GM23338 (cell line): Measurements from ENCODE around the gene CYB5R3. TPM values are rescaled to one million over a fixed set of nuclear protein-coding genes. Genes with fewer than 3 reads are reported as not detected.

Experiments used
- ATAC-seq: fragments of 200-7000 bp; cut with Tn5 transposase; 3 replicates; pipeline ENCODE4 v1.9.1; 2020
- DNase-seq: peaks from one replicate; pipeline ENCODE4 v3.0.0-alpha.2; 2015; ENCODE audit warnings: low spot score
- H2AFZ ChIP-seq: fragments of 200-600 bp; sonication (generic); 2 replicates; pipeline ENCODE4 v1.8.0; 2016; ENCODE audit warnings: antibody characterized with exemption, mild to moderate bottlenecking, moderate library complexity
- H3F3A ChIP-seq: fragments of 200-600 bp; sonication (generic); replicated peaks from 2 replicates; pipeline ENCODE4 v1.8.0; 2017; ENCODE audit warnings: antibody characterized with exemption, mixed run types, low read depth
- H3K27ac ChIP-seq: fragments of 200-600 bp; sonication (generic); 2 replicates; pipeline ENCODE4 v1.6.1; 2016; ENCODE audit warnings: low read depth
- H3K27me3 ChIP-seq: fragments of 200-600 bp; sonication (generic); 2 replicates; pipeline ENCODE4 v1.8.0; 2016; ENCODE audit warnings: mild to moderate bottlenecking, mixed run types, moderate library complexity; ENCODE audit not compliant: insufficient read depth
- H3K36me3 ChIP-seq: fragments of 200-600 bp; sonication (generic); 2 replicates; pipeline ENCODE4 v1.8.0; 2016; ENCODE audit warnings: mild to moderate bottlenecking; ENCODE audit not compliant: insufficient read depth
- H3K4me1 ChIP-seq: fragments of 200-600 bp; sonication (generic); 2 replicates; pipeline ENCODE4 v1.8.0; 2016; ENCODE audit warnings: mild to moderate bottlenecking, moderate library complexity; ENCODE audit not compliant: insufficient read depth
- H3K4me2 ChIP-seq: fragments of 200-600 bp; sonication (generic); 2 replicates; pipeline ENCODE4 v1.7.1; 2017; ENCODE audit warnings: mixed run types
- H3K4me3 ChIP-seq: fragments of 200-600 bp; sonication (generic); 2 replicates; pipeline ENCODE4 v1.6.1; 2016; ENCODE audit warnings: mixed run types
- H3K79me2 ChIP-seq: fragments of 200-600 bp; sonication (generic); replicated peaks from 2 replicates; pipeline ENCODE4 v1.8.0; 2017; ENCODE audit warnings: mild to moderate bottlenecking; ENCODE audit not compliant: insufficient read depth
- H3K9me2 ChIP-seq: fragments of 200-600 bp; sonication (generic); 2 replicates; pipeline ENCODE4 v1.8.0; 2017; ENCODE audit not compliant: insufficient read depth
- H4K20me1 ChIP-seq: fragments of 200-600 bp; sonication (generic); replicated peaks from 2 replicates; pipeline ENCODE4 v1.8.0; 2017; ENCODE audit warnings: mild to moderate bottlenecking; ENCODE audit not compliant: insufficient read depth
- H3K27ac Mint-ChIP-seq: 2 replicates; pipeline ENCODE4 v1.8.0; 2020; ENCODE audit warnings: inconsistent platforms, mild to moderate bottlenecking, moderate library complexity, mixed read lengths
- H3K27me3 Mint-ChIP-seq: 3 replicates; pipeline ENCODE4 v1.8.0; 2022; ENCODE audit warnings: low read depth, mild to moderate bottlenecking, moderate library complexity, mixed read lengths, inconsistent platforms; ENCODE audit not compliant: insufficient read depth, poor library complexity
- H3K36me3 Mint-ChIP-seq: 3 replicates; pipeline ENCODE4 v1.8.0; 2021; ENCODE audit warnings: low read depth, mild to moderate bottlenecking, inconsistent platforms, moderate library complexity, mixed read lengths
- H3K4me1 Mint-ChIP-seq: 3 replicates; pipeline ENCODE4 v1.8.0; 2020; ENCODE audit warnings: mild to moderate bottlenecking, inconsistent platforms, mixed read lengths
- H3K4me3 Mint-ChIP-seq: 3 replicates; pipeline ENCODE4 v1.8.0; 2021; ENCODE audit warnings: moderate library complexity, mild to moderate bottlenecking, inconsistent platforms, mixed read lengths
- H3K9me3 Mint-ChIP-seq: 3 replicates; pipeline ENCODE4 v1.8.0; 2020; ENCODE audit warnings: moderate library complexity, mild to moderate bottlenecking, inconsistent platforms, mixed read lengths
- CREB1 ChIP-seq: fragments of 250-450 bp; sonication (Bioruptor Pico); IDR thresholded peaks from 2 replicates; pipeline ENCODE4 v1.5.0; 2020; ENCODE audit warnings: low read depth, mild to moderate bottlenecking, moderate library complexity
- JUNB ChIP-seq: IDR thresholded peaks from one replicate; pipeline ENCODE4 v1.6.1; 2016; ENCODE audit warnings: antibody characterized with exemption; ENCODE audit not compliant: unreplicated experiment
- NANOG ChIP-seq: IDR thresholded peaks from 2 replicates; pipeline ENCODE4 v1.6.1; 2016; ENCODE audit warnings: antibody characterized with exemption, borderline replicate concordance
- POLR2AphosphoS5 ChIP-seq: IDR thresholded peaks from 2 replicates; pipeline ENCODE4 v1.6.1; 2016; ENCODE audit warnings: antibody characterized with exemption, low read depth
- ZNF114 ChIP-seq: fragments of 250-450 bp; sonication (Bioruptor Pico); IDR thresholded peaks from 2 replicates; pipeline ENCODE4 v1.5.0; 2020; ENCODE audit warnings: mild to moderate bottlenecking, moderate library complexity
- ZNF331 ChIP-seq: fragments of 250-450 bp; sonication (Bioruptor Pico); IDR thresholded peaks from 2 replicates; pipeline ENCODE4 v1.5.0; 2020; ENCODE audit warnings: low read depth, mild to moderate bottlenecking, moderate library complexity
- polyA plus RNA-seq: library from polyadenylated mRNA; unstranded; fragments of >200 nt; fragmentation: Nextera tagmentation; extraction: Ambion mirVana; gene quantifications from 2 replicates; pipeline ENCODE4 v1.2.1, GENCODE V29; 2016
- total RNA-seq: library from RNA; depleted of rRNA; stranded (reverse); fragments of >200 nt; shearing (Covaris generic); gene quantifications from 2 replicates; pipeline ENCODE4 v1.2.3, GENCODE V29; 2014
- TF ChIP-seq, protein P1 (sequence below): fragments of 250-450 bp; sonication (Bioruptor Pico); IDR thresholded peaks from 2 replicates; pipeline ENCODE4 v1.5.0; 2020; ENCODE audit warnings: mild to moderate bottlenecking, moderate library complexity
- TF ChIP-seq, protein P2 (sequence below), 2 experiments: fragments of 200-600 bp in 1 of 2; sonication (generic) in 1 of 2; conservative IDR thresholded peaks; 2 replicates each; pipeline versions ENCODE4 v1.5.1 to v1.6.1; 2016 to 2017; ENCODE audit warnings: antibody characterized with exemption in 2 of 2, low read depth in 2 of 2, mild to moderate bottlenecking in 2 of 2, moderate library complexity in 1 of 2
- TF ChIP-seq, protein P3 (sequence below): IDR thresholded peaks from 2 replicates; pipeline ENCODE4 v1.6.1; 2016; ENCODE audit warnings: antibody characterized with exemption
- TF ChIP-seq, protein P4 (sequence below): IDR thresholded peaks from one replicate; pipeline ENCODE4 v1.6.1; 2018; ENCODE audit warnings: antibody characterized with exemption; ENCODE audit not compliant: unreplicated experiment

Gene CYB5R3
- total and polyA plus RNA-seq, 2 experiments from 2014 or later: 76.2 to 76.9 TPM

- TF ChIP-seq, protein P1, sequence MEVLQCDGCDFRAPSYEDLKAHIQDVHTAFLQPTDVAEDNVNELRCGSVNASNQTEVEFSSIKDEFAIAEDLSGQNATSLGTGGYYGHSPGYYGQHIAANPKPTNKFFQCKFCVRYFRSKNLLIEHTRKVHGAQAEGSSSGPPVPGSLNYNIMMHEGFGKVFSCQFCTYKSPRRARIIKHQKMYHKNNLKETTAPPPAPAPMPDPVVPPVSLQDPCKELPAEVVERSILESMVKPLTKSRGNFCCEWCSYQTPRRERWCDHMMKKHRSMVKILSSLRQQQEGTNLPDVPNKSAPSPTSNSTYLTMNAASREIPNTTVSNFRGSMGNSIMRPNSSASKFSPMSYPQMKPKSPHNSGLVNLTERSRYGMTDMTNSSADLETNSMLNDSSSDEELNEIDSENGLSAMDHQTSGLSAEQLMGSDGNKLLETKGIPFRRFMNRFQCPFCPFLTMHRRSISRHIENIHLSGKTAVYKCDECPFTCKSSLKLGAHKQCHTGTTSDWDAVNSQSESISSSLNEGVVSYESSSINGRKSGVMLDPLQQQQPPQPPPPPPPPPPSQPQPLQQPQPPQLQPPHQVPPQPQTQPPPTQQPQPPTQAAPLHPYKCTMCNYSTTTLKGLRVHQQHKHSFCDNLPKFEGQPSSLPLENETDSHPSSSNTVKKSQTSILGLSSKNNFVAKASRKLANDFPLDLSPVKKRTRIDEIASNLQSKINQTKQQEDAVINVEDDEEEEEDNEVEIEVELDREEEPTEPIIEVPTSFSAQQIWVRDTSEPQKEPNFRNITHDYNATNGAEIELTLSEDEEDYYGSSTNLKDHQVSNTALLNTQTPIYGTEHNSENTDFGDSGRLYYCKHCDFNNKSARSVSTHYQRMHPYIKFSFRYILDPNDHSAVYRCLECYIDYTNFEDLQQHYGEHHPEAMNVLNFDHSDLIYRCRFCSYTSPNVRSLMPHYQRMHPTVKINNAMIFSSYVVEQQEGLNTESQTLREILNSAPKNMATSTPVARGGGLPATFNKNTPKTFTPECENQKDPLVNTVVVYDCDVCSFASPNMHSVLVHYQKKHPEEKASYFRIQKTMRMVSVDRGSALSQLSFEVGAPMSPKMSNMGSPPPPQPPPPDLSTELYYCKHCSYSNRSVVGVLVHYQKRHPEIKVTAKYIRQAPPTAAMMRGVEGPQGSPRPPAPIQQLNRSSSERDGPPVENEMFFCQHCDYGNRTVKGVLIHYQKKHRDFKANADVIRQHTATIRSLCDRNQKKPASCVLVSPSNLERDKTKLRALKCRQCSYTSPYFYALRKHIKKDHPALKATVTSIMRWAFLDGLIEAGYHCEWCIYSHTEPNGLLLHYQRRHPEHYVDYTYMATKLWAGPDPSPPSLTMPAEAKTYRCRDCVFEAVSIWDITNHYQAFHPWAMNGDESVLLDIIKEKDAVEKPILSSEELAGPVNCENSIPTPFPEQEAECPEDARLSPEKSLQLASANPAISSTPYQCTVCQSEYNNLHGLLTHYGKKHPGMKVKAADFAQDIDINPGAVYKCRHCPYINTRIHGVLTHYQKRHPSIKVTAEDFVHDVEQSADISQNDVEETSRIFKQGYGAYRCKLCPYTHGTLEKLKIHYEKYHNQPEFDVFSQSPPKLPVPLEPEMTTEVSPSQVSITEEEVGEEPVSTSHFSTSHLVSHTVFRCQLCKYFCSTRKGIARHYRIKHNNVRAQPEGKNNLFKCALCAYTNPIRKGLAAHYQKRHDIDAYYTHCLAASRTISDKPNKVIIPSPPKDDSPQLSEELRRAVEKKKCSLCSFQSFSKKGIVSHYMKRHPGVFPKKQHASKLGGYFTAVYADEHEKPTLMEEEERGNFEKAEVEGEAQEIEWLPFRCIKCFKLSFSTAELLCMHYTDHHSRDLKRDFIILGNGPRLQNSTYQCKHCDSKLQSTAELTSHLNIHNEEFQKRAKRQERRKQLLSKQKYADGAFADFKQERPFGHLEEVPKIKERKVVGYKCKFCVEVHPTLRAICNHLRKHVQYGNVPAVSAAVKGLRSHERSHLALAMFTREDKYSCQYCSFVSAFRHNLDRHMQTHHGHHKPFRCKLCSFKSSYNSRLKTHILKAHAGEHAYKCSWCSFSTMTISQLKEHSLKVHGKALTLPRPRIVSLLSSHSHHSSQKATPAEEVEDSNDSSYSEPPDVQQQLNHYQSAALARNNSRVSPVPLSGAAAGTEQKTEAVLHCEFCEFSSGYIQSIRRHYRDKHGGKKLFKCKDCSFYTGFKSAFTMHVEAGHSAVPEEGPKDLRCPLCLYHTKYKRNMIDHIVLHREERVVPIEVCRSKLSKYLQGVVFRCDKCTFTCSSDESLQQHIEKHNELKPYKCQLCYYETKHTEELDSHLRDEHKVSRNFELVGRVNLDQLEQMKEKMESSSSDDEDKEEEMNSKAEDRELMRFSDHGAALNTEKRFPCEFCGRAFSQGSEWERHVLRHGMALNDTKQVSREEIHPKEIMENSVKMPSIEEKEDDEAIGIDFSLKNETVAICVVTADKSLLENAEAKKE: no peak
- TF ChIP-seq, protein P2, sequence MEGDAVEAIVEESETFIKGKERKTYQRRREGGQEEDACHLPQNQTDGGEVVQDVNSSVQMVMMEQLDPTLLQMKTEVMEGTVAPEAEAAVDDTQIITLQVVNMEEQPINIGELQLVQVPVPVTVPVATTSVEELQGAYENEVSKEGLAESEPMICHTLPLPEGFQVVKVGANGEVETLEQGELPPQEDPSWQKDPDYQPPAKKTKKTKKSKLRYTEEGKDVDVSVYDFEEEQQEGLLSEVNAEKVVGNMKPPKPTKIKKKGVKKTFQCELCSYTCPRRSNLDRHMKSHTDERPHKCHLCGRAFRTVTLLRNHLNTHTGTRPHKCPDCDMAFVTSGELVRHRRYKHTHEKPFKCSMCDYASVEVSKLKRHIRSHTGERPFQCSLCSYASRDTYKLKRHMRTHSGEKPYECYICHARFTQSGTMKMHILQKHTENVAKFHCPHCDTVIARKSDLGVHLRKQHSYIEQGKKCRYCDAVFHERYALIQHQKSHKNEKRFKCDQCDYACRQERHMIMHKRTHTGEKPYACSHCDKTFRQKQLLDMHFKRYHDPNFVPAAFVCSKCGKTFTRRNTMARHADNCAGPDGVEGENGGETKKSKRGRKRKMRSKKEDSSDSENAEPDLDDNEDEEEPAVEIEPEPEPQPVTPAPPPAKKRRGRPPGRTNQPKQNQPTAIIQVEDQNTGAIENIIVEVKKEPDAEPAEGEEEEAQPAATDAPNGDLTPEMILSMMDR (conservative IDR thresholded peaks at IDR 0.05; ENCODE audit: low read depth in 2 of 2): no peak
- TF ChIP-seq ZNF114 (CRISPR knock-in tag) (no peak), JUNB (no peak), POLR2AphosphoS5 (no peak), ZNF331 (CRISPR knock-in tag) (no peak), NANOG (no peak), CREB1 (no peak)
- TF ChIP-seq, protein P3, sequence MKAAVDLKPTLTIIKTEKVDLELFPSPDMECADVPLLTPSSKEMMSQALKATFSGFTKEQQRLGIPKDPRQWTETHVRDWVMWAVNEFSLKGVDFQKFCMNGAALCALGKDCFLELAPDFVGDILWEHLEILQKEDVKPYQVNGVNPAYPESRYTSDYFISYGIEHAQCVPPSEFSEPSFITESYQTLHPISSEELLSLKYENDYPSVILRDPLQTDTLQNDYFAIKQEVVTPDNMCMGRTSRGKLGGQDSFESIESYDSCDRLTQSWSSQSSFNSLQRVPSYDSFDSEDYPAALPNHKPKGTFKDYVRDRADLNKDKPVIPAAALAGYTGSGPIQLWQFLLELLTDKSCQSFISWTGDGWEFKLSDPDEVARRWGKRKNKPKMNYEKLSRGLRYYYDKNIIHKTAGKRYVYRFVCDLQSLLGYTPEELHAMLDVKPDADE: no peak
- TF ChIP-seq, protein P4, sequence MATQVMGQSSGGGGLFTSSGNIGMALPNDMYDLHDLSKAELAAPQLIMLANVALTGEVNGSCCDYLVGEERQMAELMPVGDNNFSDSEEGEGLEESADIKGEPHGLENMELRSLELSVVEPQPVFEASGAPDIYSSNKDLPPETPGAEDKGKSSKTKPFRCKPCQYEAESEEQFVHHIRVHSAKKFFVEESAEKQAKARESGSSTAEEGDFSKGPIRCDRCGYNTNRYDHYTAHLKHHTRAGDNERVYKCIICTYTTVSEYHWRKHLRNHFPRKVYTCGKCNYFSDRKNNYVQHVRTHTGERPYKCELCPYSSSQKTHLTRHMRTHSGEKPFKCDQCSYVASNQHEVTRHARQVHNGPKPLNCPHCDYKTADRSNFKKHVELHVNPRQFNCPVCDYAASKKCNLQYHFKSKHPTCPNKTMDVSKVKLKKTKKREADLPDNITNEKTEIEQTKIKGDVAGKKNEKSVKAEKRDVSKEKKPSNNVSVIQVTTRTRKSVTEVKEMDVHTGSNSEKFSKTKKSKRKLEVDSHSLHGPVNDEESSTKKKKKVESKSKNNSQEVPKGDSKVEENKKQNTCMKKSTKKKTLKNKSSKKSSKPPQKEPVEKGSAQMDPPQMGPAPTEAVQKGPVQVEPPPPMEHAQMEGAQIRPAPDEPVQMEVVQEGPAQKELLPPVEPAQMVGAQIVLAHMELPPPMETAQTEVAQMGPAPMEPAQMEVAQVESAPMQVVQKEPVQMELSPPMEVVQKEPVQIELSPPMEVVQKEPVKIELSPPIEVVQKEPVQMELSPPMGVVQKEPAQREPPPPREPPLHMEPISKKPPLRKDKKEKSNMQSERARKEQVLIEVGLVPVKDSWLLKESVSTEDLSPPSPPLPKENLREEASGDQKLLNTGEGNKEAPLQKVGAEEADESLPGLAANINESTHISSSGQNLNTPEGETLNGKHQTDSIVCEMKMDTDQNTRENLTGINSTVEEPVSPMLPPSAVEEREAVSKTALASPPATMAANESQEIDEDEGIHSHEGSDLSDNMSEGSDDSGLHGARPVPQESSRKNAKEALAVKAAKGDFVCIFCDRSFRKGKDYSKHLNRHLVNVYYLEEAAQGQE: no peak
- H3K4me2 ChIP-seq: no peak overlapping the region
- DNase-seq: no peak
Measured at GRCh38 chr22:42684462-42685195, 35.4 kb upstream of the CYB5R3 start.

More at GRCh38 chr22:42684462-42685195, 35.4 kb upstream of the CYB5R3 start:
- no peak overlapping the region for H3K27ac ChIP-seq
- no peaks in the 10 kb centered on the region for H3K36me3 Mint-ChIP-seq
- H3K27ac Mint-ChIP-seq: no peak overlapping the region
- H3K79me2 ChIP-seq: no peaks in the 10 kb centered on the region
- H3K27me3 ChIP-seq: no peaks in the 10 kb centered on the region
- H3F3A ChIP-seq: no peaks in the 10 kb centered on the region
- H3K36me3 ChIP-seq: no peaks in the 10 kb centered on the region; the same call in 1 of the 2 replicates
- peaks cover 3% of the 10 kb centered on the region; the same call in 2 of the 3 replicates for H3K9me3 Mint-ChIP-seq
- no peak overlapping the region for H3K4me3 ChIP-seq
- H3K27me3 Mint-ChIP-seq: peaks cover 5% of the 10 kb centered on the region
- peaks cover 14% of the 10 kb centered on the region for H3K4me1 Mint-ChIP-seq
- H3K4me3 Mint-ChIP-seq: no peak overlapping the region
- H4K20me1 ChIP-seq: no peaks in the 10 kb centered on the region
- H2AFZ ChIP-seq: no peak overlapping the region
- no peak for ATAC-seq
- peaks cover 8% of the 10 kb centered on the region for H3K4me1 ChIP-seq
- no peaks in the 10 kb centered on the region for H3K9me2 ChIP-seq
